ELR (cell line): ENCODE measurements around the gene MLXIPL.

ENCODE experiments used
- DNase-seq: peaks from one replicate; pipeline ENCODE4 v3.0.0-alpha.2; 2015; ENCODE audit warnings: low read depth

The MLXIPL gene

DNA sequence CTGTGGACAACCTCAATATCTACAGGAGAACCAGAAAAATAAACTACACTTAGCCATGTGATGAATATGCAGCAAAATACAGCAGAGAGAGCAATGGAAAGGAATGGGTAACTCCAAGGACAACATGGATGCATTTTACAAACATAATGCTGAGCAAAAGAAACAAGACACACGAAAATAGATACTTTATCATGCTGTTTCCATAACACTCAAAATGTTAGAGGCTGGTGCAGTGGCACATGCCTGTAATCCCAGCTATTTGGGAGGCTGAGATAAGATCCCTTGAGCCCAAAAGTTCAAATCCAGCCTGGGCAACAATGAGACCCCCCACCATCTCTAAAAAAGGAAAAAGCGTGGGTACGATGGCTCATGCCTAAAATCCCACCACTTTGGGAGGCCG lies 75.1 kb downstream of the MLXIPL start:
- no peak for DNase-seq

DNA sequence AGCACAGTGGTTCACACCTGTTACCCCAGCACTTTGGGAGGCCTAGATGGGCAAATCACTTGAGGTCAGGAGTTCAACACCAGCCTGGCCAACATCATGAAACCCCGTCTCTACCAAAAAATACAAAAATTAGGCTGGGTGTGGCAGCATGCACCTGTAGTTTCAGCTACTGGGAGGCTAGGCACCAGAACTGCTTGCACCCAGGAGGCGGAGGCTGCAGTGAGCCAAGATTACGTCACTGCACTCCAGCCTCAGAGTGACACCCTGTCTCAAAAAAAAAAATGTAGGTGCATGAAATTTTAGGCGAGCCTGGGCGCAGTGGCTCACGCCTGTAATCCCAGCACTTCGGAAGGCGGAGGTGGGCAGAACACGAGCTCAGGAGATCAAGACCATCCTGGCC lies 76.5 kb downstream of the MLXIPL start:
- no peak for DNase-seq

DNA sequence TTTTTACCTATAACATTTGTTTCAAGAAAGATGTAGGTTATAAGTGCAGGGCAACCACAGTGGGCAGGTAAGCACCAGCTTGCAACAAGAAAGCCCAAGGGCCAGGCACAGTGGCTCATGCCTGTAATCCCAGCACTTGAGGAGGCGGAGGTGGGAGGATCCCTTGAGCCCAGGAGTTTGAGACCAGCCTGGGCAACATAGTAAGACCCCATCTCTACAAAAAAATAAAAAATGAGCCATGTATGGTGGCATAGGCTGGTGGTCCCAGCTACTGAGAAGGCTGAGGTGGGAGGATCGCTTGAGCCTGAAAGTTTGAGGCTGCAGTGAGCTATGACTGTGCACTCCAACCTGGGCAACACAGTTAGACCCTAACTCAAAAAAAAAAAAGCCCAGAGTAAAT lies 79.6 kb downstream of the MLXIPL start:
- no peak for DNase-seq
